Esophagus muscularis mucosa (tissue), 4 donors: ENCODE measurements around the gene JSRP1.

ENCODE experiments used
- CTCF ChIP-seq, 3 experiments: fragments of 200-600 bp in 2 of 3; fragments of 450-650 bp in 1 of 3; sonication (generic) in 2 of 3; IDR thresholded peaks; one replicate each; pipeline ENCODE4 v1.5.1; 2017 to 2019; ENCODE audit warnings: antibody characterized with exemption in 3 of 3, mild to moderate bottlenecking in 2 of 3, moderate library complexity in 1 of 3
- EP300 ChIP-seq: sonication (generic); formaldehyde crosslinking; IDR thresholded peaks from one replicate; pipeline ENCODE4 v1.6.1; 2017; ENCODE audit warnings: antibody characterized with exemption
- POLR2A ChIP-seq: fragments of 450-650 bp; IDR thresholded peaks from one replicate; pipeline ENCODE4 v1.6.1; 2017; ENCODE audit warnings: antibody characterized with exemption, moderate library complexity, mild to moderate bottlenecking, low read depth
- POLR2AphosphoS5 ChIP-seq, 2 donors: sonication (generic); formaldehyde crosslinking; IDR thresholded peaks; one replicate each; pipeline ENCODE4 v1.6.1; 2017; ENCODE audit warnings: antibody characterized with exemption in 2 of 2

GRCh38 chr19:2283835-2284507 lies 27.8 kb upstream of the JSRP1 start:
- TF ChIP-seq POLR2A (no peak), CTCF (IDR thresholded peaks at IDR 0.05) (no peak), POLR2AphosphoS5 (IDR thresholded peaks at IDR 0.05) (no peak), EP300 (no peak)
